ENCODE measurements around the gene IPO8. TPM values are rescaled to one million over a fixed set of nuclear protein-coding genes. Genes with fewer than 3 reads are reported as not detected.

IPO8 gene
- total and polyA plus RNA-seq, 2 of the 4 experiments (the other 2 are of a cell fraction), result 11.1 to 31.5 TPM

DNA sequence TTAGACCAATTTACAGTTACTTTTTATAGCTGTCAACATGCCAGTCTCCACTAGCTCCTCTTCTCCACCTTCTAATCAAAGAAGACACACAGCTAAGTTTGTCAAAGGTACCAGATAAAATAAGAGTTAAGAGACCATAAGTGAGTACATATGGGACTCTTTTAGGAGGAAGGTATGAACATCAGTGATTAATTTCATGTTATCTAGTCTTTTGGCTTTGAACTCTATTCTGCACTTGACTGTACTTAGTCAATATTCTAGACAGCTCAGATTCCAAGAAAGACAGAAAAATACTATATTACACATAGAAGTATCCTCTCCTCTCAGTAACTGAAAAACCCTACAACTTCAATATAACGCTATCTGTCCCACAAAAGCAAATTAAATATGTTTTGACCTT is 31.0 kb upstream of the IPO8 start:
- Histone ChIP-seq H4K91ac (ENCODE audit: insufficient read depth, low read depth, low read length) (no peak overlapping the region), H3K27me3 (ENCODE audit: control insufficient read depth, insufficient read depth, low read length) (no peaks in the 10 kb centered on the region), H2AK9ac (replicated peaks; ENCODE audit: low read depth, low read length, poor library complexity) (no peak overlapping the region), H3K14ac (replicated peaks; ENCODE audit: low read depth, low read length) (no peak overlapping the region), H3K36me3 (ENCODE audit: control insufficient read depth, insufficient read depth, low read length) (peaks cover 13% of the 10 kb centered on the region), H3K56ac (ENCODE audit: extremely low read depth, insufficient read depth, low read length) (no peak overlapping the region), H3K18ac (ENCODE audit: low read depth, low read length) (no peak overlapping the region), H4K20me1 (ENCODE audit: insufficient read depth, low read length) (no peaks in the 10 kb centered on the region), H3K27ac (ENCODE audit: insufficient read depth, low read length) (no peak overlapping the region), H3K4me1 (ENCODE audit: control insufficient read depth, insufficient read depth, low read length) (peaks cover 3% of the 10 kb centered on the region), H4K5ac (ENCODE audit: low read depth, low read length) (no peak overlapping the region), H3K79me1 (ENCODE audit: low read depth in 1 of 2, low read length in 2 of 2) (peaks cover 13 to 20% of the 10 kb centered on the region in 2 experiments; a peak in 3 of 4 replicates), H3K9me3 (ENCODE audit: control insufficient read depth, insufficient read depth, low read length) (no peaks in the 10 kb centered on the region), H3K4ac (ENCODE audit: low read depth, low read length) (no peak overlapping the region), H3K9ac (ENCODE audit: low read depth, low read length) (no peak overlapping the region), H2AK5ac (ENCODE audit: low read depth, low read length) (no peak overlapping the region), H3K4me2 (ENCODE audit: low read depth, low read length) (no peak overlapping the region), H3K23ac (ENCODE audit: low read depth, low read length) (no peak overlapping the region), H3K9me1 (ENCODE audit: insufficient read depth, low read length) (no peaks in the 10 kb centered on the region; the same call in 1 of the 2 replicates), H2BK15ac (ENCODE audit: low read depth, low read length) (no peak overlapping the region), H2AFZ (replicated peaks; ENCODE audit: low read length, poor library complexity) (no peak overlapping the region), H2BK120ac (ENCODE audit: low read depth, low read length) (no peak overlapping the region), H2BK20ac (ENCODE audit: low read depth, low read length) (no peak overlapping the region), H4K8ac (ENCODE audit: low read depth in 2 of 2, low read length in 2 of 2) (no peak overlapping the region), H3K4me3 (ENCODE audit: insufficient read depth, low read depth, low read length) (no peak overlapping the region), H2BK5ac (ENCODE audit: low read depth, low read length, poor library complexity, severe bottlenecking) (no peak overlapping the region)
- TF ChIP-seq, protein P1, sequence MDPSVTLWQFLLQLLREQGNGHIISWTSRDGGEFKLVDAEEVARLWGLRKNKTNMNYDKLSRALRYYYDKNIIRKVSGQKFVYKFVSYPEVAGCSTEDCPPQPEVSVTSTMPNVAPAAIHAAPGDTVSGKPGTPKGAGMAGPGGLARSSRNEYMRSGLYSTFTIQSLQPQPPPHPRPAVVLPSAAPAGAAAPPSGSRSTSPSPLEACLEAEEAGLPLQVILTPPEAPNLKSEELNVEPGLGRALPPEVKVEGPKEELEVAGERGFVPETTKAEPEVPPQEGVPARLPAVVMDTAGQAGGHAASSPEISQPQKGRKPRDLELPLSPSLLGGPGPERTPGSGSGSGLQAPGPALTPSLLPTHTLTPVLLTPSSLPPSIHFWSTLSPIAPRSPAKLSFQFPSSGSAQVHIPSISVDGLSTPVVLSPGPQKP (IDR thresholded peaks at IDR 0.05; ENCODE audit: borderline replicate concordance, low read depth, low read length), result no peak
- TF ChIP-seq MAZ (IDR thresholded peaks at IDR 0.05; ENCODE audit: borderline replicate concordance, low read depth, low read length) (no peak), FOS (IDR thresholded peaks at IDR 0.05; ENCODE audit: low read depth, low read length) (no peak), NFE2L2 (IDR thresholded peaks at IDR 0.05; ENCODE audit: low read depth, low read length) (no peak), RFX5 (IDR thresholded peaks at IDR 0.05; ENCODE audit: low read depth, low read length) (no peak), RAD21 (IDR thresholded peaks at IDR 0.05; ENCODE audit: low read length) (no peak), MAFK (IDR thresholded peaks at IDR 0.05; ENCODE audit: low read depth, low read length) (no peak), MXI1 (IDR thresholded peaks at IDR 0.05; ENCODE audit: borderline replicate concordance, low read depth, low read length) (no peak)
- TF ChIP-seq, protein P2, sequence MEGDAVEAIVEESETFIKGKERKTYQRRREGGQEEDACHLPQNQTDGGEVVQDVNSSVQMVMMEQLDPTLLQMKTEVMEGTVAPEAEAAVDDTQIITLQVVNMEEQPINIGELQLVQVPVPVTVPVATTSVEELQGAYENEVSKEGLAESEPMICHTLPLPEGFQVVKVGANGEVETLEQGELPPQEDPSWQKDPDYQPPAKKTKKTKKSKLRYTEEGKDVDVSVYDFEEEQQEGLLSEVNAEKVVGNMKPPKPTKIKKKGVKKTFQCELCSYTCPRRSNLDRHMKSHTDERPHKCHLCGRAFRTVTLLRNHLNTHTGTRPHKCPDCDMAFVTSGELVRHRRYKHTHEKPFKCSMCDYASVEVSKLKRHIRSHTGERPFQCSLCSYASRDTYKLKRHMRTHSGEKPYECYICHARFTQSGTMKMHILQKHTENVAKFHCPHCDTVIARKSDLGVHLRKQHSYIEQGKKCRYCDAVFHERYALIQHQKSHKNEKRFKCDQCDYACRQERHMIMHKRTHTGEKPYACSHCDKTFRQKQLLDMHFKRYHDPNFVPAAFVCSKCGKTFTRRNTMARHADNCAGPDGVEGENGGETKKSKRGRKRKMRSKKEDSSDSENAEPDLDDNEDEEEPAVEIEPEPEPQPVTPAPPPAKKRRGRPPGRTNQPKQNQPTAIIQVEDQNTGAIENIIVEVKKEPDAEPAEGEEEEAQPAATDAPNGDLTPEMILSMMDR (conservative IDR thresholded peaks at IDR 0.05; ENCODE audit: low read depth, low read length), result no peak
- ChIA-PET POLR2A (ENCODE audit: unreplicated experiment) (no interaction called here), CTCF (no interaction called here)
- in situ Hi-C loops (cut with MboI; ENCODE audit: low sequenced_read_pairs) (no loop called here), intact Hi-C loops (cut with micrococcal nuclease) (no loop called here), dilution Hi-C loops (cut with HindIII; ENCODE audit: low sequenced_read_pairs, unreplicated experiment) (no loop called here)
- no CpG with 5 or more reads among the region's 1 CpG for WGBS, 2 experiments (ENCODE audit: extremely low coverage in 2 of 2, insufficient read length in 1 of 2)
- DNase-seq (no peak), ATAC-seq (ENCODE audit: low read depth) (no peak)
- no TSS peak for BruUV-seq (replicated peaks)

Measured in IMR-90 (cell line).